Measurements from ENCODE around the gene PHLDB3.

Gene PHLDB3

GRCh38 chr19:43546581-43546980, 42.0 kb upstream of the PHLDB3 start:
- DNase-seq (ENCODE audit: low read depth in 1 of 2, low spot score in 1 of 2) = no peak

DNA sequence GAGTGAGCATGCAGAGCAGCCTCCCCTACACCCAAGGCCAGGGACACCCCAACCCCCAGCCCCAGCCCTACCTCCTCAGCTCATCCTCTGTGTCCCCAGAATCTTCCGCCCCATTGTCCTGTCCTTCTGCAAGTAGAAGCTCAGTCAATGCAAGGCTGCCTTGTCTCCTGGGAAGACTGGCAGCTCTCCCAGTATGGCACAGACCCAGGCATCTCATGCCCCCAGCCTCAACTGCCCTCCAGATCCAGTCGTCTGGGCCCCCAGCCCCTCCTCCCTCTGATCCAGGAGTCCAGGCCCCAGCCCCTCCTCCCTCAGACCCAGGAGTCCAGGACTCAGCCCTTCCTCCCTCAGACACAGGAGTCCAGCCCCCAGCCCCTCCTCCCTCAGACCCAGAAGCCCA, 41.4 kb upstream of the PHLDB3 start:
- TF ChIP-seq, protein P1, sequence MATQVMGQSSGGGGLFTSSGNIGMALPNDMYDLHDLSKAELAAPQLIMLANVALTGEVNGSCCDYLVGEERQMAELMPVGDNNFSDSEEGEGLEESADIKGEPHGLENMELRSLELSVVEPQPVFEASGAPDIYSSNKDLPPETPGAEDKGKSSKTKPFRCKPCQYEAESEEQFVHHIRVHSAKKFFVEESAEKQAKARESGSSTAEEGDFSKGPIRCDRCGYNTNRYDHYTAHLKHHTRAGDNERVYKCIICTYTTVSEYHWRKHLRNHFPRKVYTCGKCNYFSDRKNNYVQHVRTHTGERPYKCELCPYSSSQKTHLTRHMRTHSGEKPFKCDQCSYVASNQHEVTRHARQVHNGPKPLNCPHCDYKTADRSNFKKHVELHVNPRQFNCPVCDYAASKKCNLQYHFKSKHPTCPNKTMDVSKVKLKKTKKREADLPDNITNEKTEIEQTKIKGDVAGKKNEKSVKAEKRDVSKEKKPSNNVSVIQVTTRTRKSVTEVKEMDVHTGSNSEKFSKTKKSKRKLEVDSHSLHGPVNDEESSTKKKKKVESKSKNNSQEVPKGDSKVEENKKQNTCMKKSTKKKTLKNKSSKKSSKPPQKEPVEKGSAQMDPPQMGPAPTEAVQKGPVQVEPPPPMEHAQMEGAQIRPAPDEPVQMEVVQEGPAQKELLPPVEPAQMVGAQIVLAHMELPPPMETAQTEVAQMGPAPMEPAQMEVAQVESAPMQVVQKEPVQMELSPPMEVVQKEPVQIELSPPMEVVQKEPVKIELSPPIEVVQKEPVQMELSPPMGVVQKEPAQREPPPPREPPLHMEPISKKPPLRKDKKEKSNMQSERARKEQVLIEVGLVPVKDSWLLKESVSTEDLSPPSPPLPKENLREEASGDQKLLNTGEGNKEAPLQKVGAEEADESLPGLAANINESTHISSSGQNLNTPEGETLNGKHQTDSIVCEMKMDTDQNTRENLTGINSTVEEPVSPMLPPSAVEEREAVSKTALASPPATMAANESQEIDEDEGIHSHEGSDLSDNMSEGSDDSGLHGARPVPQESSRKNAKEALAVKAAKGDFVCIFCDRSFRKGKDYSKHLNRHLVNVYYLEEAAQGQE (IDR thresholded peaks at IDR 0.05; ENCODE audit: insufficient replicate concordance, low read depth) = no peak
- TF ChIP-seq GABPA (IDR thresholded peaks at IDR 0.05; ENCODE audit: low read depth) (no peak), CTCF (IDR thresholded peaks at IDR 0.05; ENCODE audit: insufficient read depth, low read length) (no peak), SPI1 (IDR thresholded peaks at IDR 0.05; ENCODE audit: borderline replicate concordance, low read depth) (no peak), POLR2AphosphoS5 (IDR thresholded peaks at IDR 0.05; ENCODE audit: low read depth) (no peak)
- no peaks in the 10 kb centered on the region for H3K27me3 ChIP-seq (ENCODE audit: insufficient read depth, poor library complexity, severe bottlenecking)
- no peak overlapping the region for H3K4me3 ChIP-seq (replicated peaks; ENCODE audit: insufficient read depth, low read length)
- no peak for DNase-seq (ENCODE audit: low read depth in 1 of 2, low spot score in 1 of 2)
- H3K27ac ChIP-seq (replicated peaks) = no peak overlapping the region

More at GRCh38 chr19:43546581-43546980, 42.0 kb upstream of the PHLDB3 start:
- Histone ChIP-seq H3K27me3 (ENCODE audit: insufficient read depth, poor library complexity, severe bottlenecking) (no peaks in the 10 kb centered on the region), H3K4me3 (replicated peaks; ENCODE audit: insufficient read depth, low read length) (no peak overlapping the region), H3K27ac (replicated peaks) (no peak overlapping the region)
- no peak for TF ChIP-seq CTCF (IDR thresholded peaks at IDR 0.05; ENCODE audit: insufficient read depth, low read length)

DNA sequence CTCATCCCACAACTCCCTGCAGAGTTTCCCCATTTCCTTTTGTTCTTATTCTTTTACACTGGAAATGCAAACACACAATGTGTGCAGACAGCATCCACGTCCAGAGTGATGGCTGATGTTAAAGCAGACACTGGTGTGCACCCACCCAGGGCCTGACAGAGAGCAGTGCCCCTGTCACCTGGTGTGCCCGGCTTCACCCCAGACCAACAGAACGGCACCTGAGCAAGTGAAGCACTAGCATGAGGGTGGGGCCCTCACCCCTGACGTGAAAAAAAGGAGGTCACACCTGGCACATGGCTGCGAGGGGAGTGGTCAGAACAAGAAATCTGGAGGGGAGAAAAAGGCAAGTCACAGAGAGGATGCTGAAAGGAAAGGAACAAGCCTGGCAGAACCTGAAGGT, 40.7 kb upstream of the PHLDB3 start:
- no peak for DNase-seq (ENCODE audit: low read depth in 1 of 2, low spot score in 1 of 2)
- no peak overlapping the region for H3K27ac ChIP-seq (replicated peaks)
- H3K4me3 ChIP-seq (replicated peaks; ENCODE audit: insufficient read depth, low read length) = no peak overlapping the region
- TF ChIP-seq, protein P1 (IDR thresholded peaks at IDR 0.05; ENCODE audit: insufficient replicate concordance, low read depth) = no peak
- no peak for TF ChIP-seq POLR2AphosphoS5 (IDR thresholded peaks at IDR 0.05; ENCODE audit: low read depth)
- no peak for TF ChIP-seq SPI1 (IDR thresholded peaks at IDR 0.05; ENCODE audit: borderline replicate concordance, low read depth)
- TF ChIP-seq GABPA (IDR thresholded peaks at IDR 0.05; ENCODE audit: low read depth) = no peak
- TF ChIP-seq CTCF (IDR thresholded peaks at IDR 0.05; ENCODE audit: insufficient read depth, low read length) = no peak
- no peaks in the 10 kb centered on the region for H3K27me3 ChIP-seq (ENCODE audit: insufficient read depth, poor library complexity, severe bottlenecking)

DNA sequence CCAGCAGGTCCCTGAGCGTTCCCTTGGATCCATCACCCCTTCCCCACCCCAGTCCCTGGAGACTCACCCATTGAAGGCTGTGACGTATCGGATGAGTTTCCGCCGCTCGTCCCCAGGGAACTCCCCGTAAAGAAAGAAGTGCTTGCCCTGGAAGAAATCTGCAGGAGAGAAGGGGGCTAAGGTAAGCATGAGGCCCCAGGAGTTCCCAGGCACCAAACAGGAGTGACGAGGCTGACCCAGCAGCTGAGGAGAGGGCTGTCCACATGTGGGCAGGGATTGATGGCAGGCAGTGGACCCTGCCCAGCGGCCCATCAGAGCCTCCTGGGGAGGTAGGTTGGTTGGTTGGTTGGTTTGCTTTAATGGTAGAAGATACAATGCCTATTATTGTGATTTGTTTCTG, 39.5 kb upstream of the PHLDB3 start:
- H3K27ac ChIP-seq (replicated peaks) = no peak overlapping the region
- TF ChIP-seq GABPA (IDR thresholded peaks at IDR 0.05; ENCODE audit: low read depth) = no peak
- no peak for TF ChIP-seq SPI1 (IDR thresholded peaks at IDR 0.05; ENCODE audit: borderline replicate concordance, low read depth)
- TF ChIP-seq, protein P1 (IDR thresholded peaks at IDR 0.05; ENCODE audit: insufficient replicate concordance, low read depth) = no peak
- no peak for TF ChIP-seq POLR2AphosphoS5 (IDR thresholded peaks at IDR 0.05; ENCODE audit: low read depth)
- no peak for TF ChIP-seq CTCF (IDR thresholded peaks at IDR 0.05; ENCODE audit: insufficient read depth, low read length)
- DNase-seq (ENCODE audit: low read depth in 1 of 2, low spot score in 1 of 2) = no peak
- no peaks in the 10 kb centered on the region for H3K27me3 ChIP-seq (ENCODE audit: insufficient read depth, poor library complexity, severe bottlenecking)
- no peak overlapping the region for H3K4me3 ChIP-seq (replicated peaks; ENCODE audit: insufficient read depth, low read length)

Measured in HL-60 (cell line).